Right renal pelvis (tissue), 4 donors: ENCODE results near the gene HTATSF1. TPM values are rescaled to one million over a fixed set of nuclear protein-coding genes. Genes with fewer than 3 reads are reported as not detected.

ENCODE experiments used
- DNase-seq, 4 donors: peaks; one replicate each; pipeline ENCODE4 v3.0.0-alpha.2; 2013; ENCODE audit warnings: low read depth in 4 of 4, low spot score in 3 of 4, missing footprints in 1 of 4
- polyA plus RNA-seq, 4 donors: library from polyadenylated mRNA; unstranded; fragments of 120-200 nt; gene quantifications; one replicate each; pipeline ENCODE4 v1.2.1, GENCODE V29; 2013; ENCODE audit not compliant: insufficient read length in 4 of 4

HTATSF1 gene
- polyA plus RNA-seq, 4 donors = 106 to 131 (median 127) TPM

DNA sequence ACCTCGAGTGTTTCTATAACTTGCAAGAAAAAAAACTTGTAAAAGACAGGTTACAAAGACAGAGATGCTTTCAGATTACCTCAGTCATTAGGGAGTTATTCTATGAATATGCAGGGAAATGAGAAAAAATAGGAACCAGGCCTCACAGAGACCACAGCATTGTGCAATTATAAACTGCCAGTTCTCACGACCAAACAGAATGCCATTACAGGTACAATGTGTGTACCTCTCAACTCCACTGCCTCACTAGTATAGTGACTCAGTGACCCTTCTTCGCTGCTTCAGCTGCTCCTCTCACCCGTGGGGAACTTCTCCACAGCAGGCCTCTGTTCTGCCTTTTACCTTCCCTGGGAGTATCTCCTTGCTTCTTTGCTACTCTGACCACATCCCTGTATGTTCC, 2.3 kb upstream of the HTATSF1 start:
- DNase-seq = no peak

DNA sequence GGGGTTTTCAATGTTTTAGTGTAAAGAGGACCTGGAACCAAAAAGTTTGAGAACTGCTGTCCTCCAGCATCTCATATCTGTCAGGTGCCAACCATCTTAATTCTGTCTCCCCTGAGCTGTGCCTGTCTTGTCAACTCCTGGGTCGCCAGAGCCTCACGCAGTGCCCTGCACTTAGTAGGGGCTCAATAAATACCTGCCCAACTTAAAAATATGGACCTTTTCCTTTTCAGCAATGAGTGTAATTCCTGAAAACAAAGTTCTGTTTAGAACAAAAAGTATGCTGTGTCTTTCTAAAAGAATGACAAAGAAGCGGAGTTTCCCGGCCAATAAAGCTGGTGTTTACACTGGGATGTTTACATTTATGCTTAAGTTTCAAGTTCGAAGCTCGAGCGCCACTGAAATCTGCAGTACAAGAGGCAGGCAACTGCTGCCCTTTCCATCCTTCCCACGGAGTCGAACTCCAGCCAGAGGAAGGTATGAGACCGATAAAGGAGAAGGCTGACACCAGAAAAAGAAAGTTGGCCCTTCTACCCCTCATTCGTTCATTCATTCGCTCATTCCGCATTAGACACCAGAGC, 1.1 kb upstream of the HTATSF1 start:
- no peak for DNase-seq

DNA sequence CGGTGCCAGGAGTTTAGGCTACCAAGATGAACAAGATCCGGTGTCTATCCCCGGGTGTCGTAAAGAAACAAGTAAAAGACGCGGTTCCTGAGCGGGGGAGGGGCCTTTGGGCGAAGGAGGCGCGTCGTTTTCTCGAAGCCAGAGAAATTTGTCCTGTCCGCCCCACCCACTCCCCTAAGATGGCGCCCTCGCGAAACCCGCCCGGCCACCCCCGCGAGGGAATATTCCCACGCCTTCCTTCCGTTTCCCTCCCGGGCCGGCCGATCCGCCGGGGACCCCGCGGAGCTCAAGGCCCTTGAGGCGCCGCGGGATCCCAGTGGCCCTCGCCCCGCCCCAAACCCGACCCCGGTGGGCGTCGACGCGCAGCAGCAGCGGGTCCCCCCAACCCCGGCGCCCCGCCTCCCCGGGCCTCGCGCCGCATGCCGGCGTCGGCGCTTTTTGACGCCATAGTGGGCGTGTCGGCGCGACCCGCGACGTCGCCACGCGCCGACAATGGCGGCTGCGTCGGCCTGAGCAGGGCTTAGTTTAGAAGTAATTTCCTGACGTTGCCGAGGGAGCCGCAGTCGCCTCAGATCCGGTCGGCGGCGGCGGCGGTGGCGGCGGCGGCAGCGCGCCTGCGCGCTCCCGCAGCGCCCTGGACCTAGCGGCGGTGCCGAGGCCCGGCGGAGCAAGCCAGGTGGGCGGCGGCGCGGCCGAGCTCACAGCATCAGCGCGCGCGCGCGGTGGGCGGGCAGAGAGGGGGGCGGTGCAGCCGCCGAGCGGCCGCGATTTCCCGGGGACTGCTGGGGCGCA, 432 bp upstream of the HTATSF1 start:
- peak; percentile 67 to 74 (median 74) for DNase-seq

DNA sequence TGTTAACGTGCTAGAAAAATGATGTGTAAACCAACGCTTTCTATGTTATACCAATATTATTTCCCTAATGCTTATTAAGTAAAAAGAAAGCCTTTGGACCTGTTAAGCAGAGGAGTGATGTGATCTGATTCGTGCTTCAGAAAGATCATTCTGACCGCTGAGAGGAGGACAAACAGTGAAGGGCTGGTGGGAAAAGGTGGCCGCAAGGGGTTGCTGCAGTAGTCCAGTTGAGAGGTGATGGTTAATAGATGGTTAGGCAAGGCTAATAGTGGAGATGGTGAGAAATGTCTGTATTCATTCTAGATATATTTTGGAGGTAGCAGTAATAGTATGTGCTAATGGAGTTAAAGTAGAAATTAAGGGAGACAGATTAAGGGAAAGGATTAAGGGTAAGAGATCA, 21.7 kb downstream of the HTATSF1 start:
- no peak for DNase-seq

DNA sequence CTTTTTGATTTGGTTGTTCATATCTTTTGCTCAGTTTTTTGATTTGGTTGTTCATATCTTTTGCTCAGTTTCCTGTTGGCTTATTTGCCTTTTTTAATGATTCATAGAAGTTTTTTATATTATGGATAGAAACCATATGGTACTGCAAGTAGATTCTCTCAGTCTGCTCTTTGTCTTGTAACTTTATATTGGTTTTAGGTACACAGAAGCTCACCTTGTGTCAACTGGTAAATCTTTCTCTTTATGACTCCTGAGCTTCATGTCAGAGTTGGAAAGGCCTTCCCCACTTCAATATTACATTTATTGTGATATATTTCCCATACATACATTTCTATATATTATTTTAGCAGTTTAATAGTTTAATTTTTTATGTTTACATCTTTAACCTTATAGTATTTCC, 26.4 kb downstream of the HTATSF1 start:
- DNase-seq = no peak

DNA sequence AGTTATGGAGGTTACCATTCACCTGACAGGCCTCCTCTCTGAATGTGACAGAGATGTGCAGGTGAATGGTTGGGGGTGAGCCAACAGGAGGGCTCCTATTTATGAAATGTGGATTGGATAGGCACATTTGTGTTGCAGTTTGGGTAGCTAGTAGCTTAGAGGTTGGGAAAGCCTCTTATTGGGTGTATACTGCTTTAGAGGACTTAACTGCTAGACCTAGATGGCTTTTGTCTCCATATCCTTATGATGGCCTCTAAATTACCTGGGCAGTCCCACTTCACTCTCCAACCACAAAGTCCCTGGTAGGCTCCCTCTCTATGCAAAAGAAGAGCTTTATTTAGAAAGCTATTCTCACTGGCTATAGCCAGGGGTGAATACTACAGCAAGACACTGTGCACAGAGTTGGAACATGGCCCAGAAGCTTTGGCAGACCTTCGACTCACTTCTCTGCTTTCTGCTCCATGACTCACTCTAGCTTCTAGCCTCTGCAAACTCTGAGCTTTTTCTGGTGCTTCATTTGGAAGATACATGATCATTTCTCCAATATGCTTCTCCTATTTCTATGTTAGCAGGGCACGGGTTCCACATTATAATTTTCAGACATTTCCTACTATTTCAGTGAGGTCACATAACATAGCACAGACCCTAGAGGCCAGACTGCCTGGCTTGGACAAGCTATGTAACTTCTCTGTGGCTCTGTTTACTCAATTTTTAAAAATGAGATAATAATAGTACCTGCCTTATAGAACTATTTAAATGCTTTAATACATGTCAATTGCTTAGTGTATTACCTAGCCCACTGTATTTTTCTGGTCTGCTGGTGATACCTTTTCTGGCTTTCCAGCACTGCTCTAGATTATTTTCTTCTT, 28.6 kb downstream of the HTATSF1 start:
- peak; percentile 7 to 33 (median 17) for DNase-seq

DNA sequence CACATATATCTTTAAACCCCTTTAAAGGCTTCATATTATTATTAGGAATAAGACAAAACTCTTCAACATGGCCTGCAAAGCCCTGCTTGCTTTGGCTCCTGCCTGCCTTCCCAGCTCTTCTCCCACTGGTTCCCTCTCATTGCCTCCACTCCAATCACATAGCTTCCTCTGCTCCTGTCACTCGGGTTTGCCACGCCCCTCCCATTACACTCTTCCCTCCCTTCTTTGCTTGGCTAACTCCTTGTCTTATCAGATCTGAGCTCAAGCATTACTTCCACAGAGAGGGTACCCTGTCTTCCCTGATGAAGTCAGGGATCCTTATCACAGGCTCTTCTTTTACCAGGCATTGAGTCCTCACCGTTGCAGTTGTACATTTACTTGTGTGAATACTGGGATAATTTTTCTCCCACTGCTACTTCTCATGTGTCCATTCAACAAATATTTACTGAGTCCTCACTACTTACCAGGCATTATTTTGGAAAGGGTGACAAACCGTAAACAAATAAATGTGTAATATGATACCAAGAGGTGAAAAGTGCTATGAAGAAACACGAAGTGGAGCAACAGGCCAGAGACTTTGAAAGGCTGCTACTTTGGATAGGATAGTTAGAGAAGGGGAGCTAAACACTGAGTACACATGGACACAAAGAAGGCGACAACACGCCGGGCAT, 31.4 kb downstream of the HTATSF1 start:
- no peak for DNase-seq

DNA sequence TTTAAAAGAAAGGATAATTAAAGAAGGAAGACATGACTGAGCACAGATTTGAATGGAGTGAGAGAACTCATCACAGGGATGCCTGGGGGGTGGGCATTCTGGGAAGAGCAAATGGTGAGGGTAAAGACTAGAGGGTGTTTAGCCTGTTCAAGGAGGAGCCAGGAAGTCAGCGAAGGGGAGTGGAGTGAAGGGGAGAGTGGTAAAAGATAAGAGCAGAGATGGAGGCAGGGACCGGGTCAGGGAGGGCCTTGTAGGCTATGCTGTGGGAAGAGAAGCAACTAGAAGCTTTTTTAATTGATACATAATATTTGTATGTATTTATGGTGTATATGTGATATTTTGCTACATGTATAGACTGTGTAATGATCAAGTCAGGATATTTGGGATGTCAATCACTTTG, 32.4 kb downstream of the HTATSF1 start:
- no peak for DNase-seq

DNA sequence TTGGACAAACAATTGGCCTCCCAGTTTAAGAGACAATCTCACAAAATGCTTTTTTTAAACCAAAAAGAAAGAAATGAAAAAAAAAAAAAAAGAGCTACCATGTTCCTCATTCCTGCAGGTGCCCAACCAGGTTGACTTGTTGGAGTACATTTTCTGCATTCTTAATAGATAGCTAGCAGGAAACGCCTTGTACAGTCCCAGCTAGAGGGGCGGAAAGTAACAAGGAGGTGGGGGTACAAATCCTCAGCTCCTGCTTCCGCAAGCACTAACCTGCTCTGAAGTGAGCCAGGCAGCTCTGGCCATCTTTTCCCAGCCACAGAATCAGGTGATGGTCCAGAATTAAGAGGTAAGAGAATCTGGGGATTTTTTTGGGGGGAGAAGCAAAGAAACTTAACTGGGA, 34.6 kb downstream of the HTATSF1 start, which contains the start of gene VGLL1:
TSS of gene VGLL1 (plus strand) at position 265 of the 400 bp plus-strand sequence. CDS start 3,806 bp downstream, outside the sequence.
- no peak for DNase-seq

DNA sequence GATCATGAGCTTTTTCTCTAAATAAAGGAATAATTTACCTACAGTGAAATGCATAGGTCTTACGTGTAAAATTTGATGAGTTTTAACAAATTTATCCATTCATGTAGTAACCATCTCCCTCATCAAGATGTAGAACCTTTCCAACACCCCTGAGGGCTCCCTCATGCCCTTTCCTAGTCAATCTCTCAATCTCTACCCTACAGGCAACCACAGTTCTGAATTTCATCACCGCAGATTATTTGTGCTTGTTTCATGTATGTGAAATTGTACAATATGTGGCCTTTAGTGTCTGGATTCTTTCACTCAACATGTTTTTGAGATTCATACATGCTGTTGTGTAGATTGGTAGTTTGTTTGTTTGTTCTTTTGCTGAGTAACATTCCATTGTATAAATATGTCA, 36.7 kb downstream of the HTATSF1 start:
- no peak for DNase-seq

DNA sequence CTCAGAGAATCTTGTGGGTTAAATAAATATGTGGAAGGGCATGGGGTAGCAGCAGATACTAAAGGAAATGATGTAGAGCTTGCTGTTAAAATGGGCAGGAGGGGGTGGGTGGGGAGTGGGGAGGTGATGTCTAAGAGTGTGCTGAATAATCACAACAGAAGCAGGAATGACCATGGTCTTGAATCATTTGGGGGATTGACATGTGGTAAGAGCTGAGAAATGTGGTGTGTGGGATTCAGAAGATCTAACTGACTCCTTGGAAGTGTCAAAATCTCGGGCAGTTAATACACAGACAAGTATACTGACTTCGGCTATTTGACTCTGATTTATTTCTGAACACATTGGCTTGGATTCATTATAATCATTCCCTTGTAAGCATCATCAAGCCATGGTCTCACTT, 41.4 kb downstream of the HTATSF1 start:
- no peak for DNase-seq

DNA sequence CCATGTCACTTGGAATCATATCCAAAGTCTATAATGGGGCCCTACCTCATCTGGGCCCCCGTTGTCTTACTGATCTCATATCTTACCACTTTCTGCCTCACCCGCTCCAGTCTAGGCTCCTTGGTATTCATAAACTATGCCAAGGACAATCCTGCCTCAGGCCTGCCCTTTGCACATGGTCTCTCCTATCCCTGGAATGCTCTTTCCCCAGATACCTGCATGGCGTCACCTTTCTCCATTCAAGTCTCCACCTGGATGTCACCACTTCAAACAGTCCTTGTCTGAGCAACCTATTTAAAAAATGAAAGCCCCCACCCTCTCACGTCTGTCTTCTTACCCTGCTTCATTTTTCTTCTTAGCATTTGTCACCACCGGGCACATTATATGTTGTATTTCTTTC, 42.8 kb downstream of the HTATSF1 start:
- DNase-seq = no peak

DNA sequence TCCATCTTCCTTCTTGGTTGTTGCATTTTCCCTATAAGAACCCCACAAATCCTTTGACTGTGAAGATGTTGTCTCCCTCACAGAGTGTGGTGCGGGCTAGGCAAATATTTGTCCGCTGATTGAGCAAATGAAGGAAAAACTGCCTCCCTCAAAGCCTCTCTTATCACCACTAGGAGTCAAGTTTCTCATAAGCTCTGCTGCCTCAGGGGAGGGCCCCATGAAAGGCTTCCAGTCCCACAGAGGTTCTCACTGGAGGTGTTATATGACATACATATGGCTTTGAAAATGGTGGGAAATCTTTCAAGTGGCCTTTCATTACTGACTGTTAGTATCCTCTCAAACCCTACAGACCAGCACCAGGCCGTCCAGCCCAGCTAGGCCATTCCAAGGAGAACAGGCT, 43.9 kb downstream of the HTATSF1 start:
- DNase-seq = no peak

DNA sequence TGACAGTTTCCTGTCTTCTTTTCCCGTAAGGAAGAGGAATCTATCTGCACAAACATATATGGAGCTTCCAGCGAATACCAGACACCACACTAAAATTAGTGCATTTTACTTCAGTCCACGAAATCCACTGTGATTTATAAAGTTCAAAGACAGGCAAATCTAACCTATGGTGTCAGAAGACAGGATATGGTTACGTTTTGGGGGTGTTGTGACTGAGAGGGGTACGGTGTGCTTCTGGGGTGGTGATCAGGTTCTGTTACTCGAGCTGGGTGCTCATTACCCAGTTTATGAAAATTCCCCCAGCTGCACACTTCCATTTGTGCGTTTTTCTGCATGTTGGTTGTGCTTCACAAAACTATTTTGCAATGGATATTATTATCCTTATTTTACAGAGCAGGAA, 44.9 kb downstream of the HTATSF1 start:
- no peak for DNase-seq

DNA sequence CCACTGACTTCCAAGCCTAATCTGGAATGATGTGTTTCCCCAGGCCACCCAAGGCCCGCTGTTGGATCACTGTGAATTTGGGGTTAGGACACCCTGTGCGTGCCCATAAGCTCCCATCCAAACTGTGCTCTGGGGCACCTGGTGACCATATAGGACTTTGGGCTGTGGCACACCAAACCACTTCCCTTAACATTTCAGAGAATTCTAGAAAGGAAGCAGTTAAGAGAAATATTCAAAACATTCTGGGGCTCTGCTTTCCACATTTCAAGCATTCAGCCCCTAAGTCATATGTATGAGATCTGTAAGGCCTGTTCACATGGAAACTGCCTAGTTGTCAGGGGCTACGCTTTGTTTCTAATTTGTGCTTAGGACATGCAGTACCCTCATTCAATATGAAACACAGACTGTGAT, 49.0 kb downstream of the HTATSF1 start:
- DNase-seq = no peak

DNA sequence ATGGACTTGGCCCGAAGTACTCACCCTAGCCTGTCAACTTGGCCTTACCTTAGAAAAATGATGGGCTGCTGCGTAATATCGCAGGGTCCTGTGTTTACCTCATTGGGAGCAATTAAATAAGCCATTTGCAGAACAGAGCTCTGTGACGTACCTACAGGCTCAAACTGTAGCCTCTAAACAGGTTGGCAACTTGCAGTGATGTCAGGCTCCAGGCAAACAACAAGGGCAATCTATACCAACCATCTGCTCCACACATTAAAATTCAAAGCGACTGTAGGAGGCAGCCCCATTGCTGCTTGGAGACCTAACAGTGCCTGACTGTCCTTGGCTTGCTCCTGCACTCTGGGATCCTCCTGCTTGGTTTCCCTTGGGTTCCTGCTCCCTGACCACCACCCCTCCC, 51.8 kb downstream of the HTATSF1 start:
- no peak for DNase-seq

DNA sequence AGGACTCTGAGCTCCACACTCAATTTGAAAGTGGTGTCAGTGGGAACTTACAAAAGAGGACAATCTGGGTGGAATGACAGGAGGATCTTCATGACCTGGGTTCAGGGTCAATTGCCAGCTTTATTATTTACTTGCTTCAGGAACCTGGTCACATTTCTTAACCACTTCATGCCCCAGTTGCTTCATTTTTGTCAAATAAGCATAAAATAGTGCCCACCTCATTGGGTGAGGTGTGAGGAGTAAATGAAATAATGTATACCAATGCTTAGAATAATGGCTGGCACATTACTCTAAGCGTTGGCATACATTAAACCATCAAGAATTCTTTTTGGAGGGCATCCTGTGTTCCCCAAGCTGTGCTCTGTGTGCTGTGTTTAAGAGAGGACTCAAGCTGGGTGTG, 54.0 kb downstream of the HTATSF1 start:
- no peak for DNase-seq

DNA sequence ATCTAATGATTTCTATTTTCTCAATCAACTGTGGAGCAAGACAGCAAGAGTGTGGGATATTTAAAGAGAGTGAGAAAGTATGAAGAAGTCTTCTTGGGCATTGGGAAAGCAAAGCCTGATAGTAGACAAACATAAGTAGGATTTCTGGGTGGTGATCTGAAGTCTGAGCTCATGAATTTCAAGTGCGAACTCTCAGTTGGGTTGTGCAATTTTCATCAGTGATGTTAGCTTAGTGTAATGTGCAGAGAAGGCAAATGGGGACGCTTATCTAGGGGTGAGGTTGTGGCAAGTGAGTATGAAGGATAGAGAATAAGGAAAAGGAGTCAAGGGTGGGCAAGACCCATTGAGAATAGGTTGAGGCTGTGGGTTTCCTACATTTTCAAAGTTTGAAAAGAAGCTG, 58.3 kb downstream of the HTATSF1 start:
- no peak for DNase-seq
